DOHH2 (cell line): ENCODE results near the gene KCNK3.

Source experiments
- H3F3A ChIP-seq: fragments of 200-600 bp; sonication (generic), shearing (Covaris generic); 2 replicates; pipeline ENCODE4 v1.6.0; 2016; ENCODE audit warnings: antibody characterized with exemption, mild to moderate bottlenecking; ENCODE audit not compliant: control insufficient read depth, insufficient read depth
- H3K27ac ChIP-seq: fragments of 200-600 bp; sonication (generic); 2 replicates; pipeline ENCODE4 v1.5.1; 2014; ENCODE audit warnings: low read depth, mild to moderate bottlenecking, low read length, moderate library complexity
- H3K27me3 ChIP-seq: fragments of 200-600 bp; sonication (generic); 2 replicates; pipeline ENCODE4 v1.6.1; 2014; ENCODE audit warnings: mild to moderate bottlenecking, low read length, mixed read lengths; ENCODE audit not compliant: control insufficient read depth
- H3K36me3 ChIP-seq: fragments of 200-600 bp; sonication (generic); 2 replicates; pipeline ENCODE4 v1.6.1; 2014; ENCODE audit warnings: mild to moderate bottlenecking, low read length, moderate library complexity, mixed read lengths; ENCODE audit not compliant: control insufficient read depth
- H3K4me1 ChIP-seq: fragments of 200-600 bp; sonication (generic); 2 replicates; pipeline ENCODE4 v1.6.1; 2014; ENCODE audit warnings: mild to moderate bottlenecking, low read length, mixed read lengths; ENCODE audit not compliant: control insufficient read depth
- H3K4me2 ChIP-seq: fragments of 200-600 bp; sonication (generic); 2 replicates; pipeline ENCODE4 v1.6.0; 2014; ENCODE audit warnings: mild to moderate bottlenecking, low read length, moderate library complexity
- H3K4me3 ChIP-seq: fragments of 200-600 bp; sonication (generic); 2 replicates; pipeline ENCODE4 v1.5.1; 2014; ENCODE audit warnings: mild to moderate bottlenecking, low read length, mixed read lengths
- H3K79me2 ChIP-seq: fragments of 200-600 bp; sonication (generic); 2 replicates; pipeline ENCODE4 v1.6.1; 2014; ENCODE audit warnings: mild to moderate bottlenecking, low read length, mixed read lengths; ENCODE audit not compliant: control insufficient read depth
- H3K9me2 ChIP-seq: fragments of 200-600 bp; sonication (generic); replicated peaks from 2 replicates; pipeline ENCODE4 v1.6.1; 2014; ENCODE audit warnings: mild to moderate bottlenecking, low read length, mixed read lengths; ENCODE audit not compliant: control insufficient read depth
- H3K9me3 ChIP-seq: fragments of 200-600 bp; sonication (generic); 2 replicates; pipeline ENCODE4 v1.6.1; 2014; ENCODE audit warnings: antibody characterized with exemption, low read length, mixed read lengths; ENCODE audit not compliant: control insufficient read depth, insufficient read depth
- H4K20me1 ChIP-seq: fragments of 200-600 bp; sonication (generic); 2 replicates; pipeline ENCODE4 v1.6.0; 2014; ENCODE audit warnings: low read depth, mild to moderate bottlenecking, antibody characterized with exemption, low read length, moderate library complexity; ENCODE audit not compliant: control insufficient read depth, insufficient read depth
- EZH2phosphoT487 ChIP-seq: fragments of 200-600 bp; sonication (generic); IDR thresholded peaks from 2 replicates; pipeline ENCODE4 v1.6.1; 2017; ENCODE audit warnings: borderline replicate concordance, mild to moderate bottlenecking, antibody characterized with exemption, low read length, moderate library complexity, mixed read lengths
- TF ChIP-seq, protein P1 (sequence below): fragments of 200-600 bp; sonication (generic); IDR thresholded peaks from one replicate; pipeline ENCODE4 v1.5.1; 2014; ENCODE audit warnings: antibody characterized with exemption, mild to moderate bottlenecking, low read depth, low read length; ENCODE audit not compliant: poor library complexity, severe bottlenecking

The KCNK3 gene

DNA sequence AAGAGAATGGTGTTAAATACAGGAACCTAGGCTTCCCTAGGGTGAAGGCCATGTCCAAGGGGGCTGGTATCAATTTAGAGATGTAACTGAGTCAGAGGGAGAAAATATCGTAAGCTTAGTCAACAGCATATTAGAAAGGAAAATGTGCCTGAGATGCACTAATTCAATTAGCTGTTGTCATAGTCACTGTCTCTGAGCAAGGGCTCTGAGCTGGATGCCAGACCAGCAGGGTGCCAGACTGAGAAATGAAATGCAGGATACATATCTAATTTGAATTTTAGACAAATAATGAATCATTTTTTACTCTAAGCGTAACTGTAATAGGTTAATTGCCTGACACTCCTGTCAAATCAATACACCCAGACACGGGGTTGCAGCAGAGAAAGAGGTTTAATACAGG is 60.1 kb downstream of the KCNK3 start:
- Histone ChIP-seq H3K27me3 (no peaks in the 10 kb centered on the region), H3K36me3 (no peaks in the 10 kb centered on the region), H4K20me1 (no peaks in the 10 kb centered on the region), H3K27ac (no peak overlapping the region), H3K4me1 (peaks cover 37% of the 10 kb centered on the region), H3K9me3 (no peaks in the 10 kb centered on the region), H3K4me2 (no peak overlapping the region), H3K9me2 (no peaks in the 10 kb centered on the region), H3K4me3 (no peak overlapping the region), H3K79me2 (peaks cover 4% of the 10 kb centered on the region; the same call in 1 of the 2 replicates), H3F3A (no peaks in the 10 kb centered on the region)
- TF ChIP-seq, protein P1, sequence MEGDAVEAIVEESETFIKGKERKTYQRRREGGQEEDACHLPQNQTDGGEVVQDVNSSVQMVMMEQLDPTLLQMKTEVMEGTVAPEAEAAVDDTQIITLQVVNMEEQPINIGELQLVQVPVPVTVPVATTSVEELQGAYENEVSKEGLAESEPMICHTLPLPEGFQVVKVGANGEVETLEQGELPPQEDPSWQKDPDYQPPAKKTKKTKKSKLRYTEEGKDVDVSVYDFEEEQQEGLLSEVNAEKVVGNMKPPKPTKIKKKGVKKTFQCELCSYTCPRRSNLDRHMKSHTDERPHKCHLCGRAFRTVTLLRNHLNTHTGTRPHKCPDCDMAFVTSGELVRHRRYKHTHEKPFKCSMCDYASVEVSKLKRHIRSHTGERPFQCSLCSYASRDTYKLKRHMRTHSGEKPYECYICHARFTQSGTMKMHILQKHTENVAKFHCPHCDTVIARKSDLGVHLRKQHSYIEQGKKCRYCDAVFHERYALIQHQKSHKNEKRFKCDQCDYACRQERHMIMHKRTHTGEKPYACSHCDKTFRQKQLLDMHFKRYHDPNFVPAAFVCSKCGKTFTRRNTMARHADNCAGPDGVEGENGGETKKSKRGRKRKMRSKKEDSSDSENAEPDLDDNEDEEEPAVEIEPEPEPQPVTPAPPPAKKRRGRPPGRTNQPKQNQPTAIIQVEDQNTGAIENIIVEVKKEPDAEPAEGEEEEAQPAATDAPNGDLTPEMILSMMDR, result no peak
- TF ChIP-seq EZH2phosphoT487, result no peak

DNA sequence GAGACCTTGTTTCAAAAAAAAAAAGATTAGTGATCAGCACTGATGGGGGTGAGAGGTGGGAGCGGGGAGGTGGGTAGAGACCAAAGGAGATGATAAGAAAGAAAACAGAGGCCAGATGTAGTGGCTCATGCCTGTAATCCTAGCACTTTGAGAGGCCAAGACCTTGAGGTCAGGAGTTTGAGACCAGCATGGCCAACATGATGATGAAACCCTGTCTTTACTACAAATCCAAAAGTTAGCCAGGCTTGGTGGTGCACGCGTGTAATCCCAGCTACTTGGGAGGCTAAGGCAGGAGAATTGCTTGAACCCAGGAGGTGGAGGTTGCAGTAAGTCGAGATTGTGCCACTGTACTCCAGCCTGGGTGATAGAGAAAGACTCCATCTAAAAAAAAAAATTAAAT is 62.0 kb downstream of the KCNK3 start:
- Histone ChIP-seq H3K27me3 (no peaks in the 10 kb centered on the region), H3K9me2 (no peaks in the 10 kb centered on the region), H3F3A (no peaks in the 10 kb centered on the region), H3K9me3 (no peaks in the 10 kb centered on the region), H3K36me3 (no peaks in the 10 kb centered on the region), H3K4me1 (peaks cover 33% of the 10 kb centered on the region), H3K4me3 (no peak overlapping the region), H3K79me2 (peaks cover 4% of the 10 kb centered on the region; the same call in 1 of the 2 replicates), H3K4me2 (no peak overlapping the region), H4K20me1 (no peaks in the 10 kb centered on the region), H3K27ac (no peak overlapping the region)
- TF ChIP-seq, protein P1, result no peak
- no peak for TF ChIP-seq EZH2phosphoT487

DNA sequence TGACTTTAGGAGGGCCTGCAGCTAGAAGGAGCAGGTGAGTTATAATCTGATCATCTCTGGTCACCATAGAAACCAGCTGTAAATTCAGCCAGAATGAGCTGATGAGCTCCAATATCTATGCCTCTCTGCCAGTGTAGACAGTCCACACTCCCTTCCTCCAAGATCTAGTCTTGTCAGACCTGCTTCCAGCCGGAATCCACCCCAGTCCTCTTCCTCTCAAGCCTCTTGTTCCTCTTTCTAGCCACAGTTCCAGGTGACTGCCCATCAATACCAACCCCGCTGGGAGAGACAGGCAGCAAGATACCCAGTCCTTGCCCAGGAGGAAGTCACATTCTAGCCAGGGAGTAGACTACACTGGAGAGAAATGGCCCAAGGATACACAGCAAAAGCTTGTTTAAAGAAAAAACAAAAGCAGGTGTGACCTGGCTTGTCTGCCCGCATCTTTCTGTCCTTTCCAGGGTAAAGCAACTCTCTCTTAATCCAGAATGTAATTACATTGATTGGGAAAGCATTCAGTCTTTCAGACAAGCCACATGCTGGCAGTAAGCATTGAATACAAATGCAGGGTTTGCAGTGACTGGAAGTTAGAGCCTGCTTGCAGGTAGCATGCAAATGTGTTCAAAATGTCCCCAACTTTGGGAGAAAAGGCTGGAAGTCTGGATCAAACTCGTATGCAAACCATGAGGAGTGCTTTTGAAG is 62.6 kb downstream of the KCNK3 start:
- Histone ChIP-seq H3K36me3 (no peaks in the 10 kb centered on the region), H3K4me1 (peaks cover 27% of the 10 kb centered on the region), H3K27me3 (no peaks in the 10 kb centered on the region), H3K9me2 (no peaks in the 10 kb centered on the region), H3K27ac (no peak overlapping the region), H4K20me1 (no peaks in the 10 kb centered on the region), H3F3A (no peaks in the 10 kb centered on the region), H3K4me3 (no peak overlapping the region), H3K9me3 (no peaks in the 10 kb centered on the region), H3K4me2 (no peak overlapping the region), H3K79me2 (peaks cover 4% of the 10 kb centered on the region; the same call in 1 of the 2 replicates)
- TF ChIP-seq, protein P1, result no peak
- TF ChIP-seq EZH2phosphoT487, result no peak
